ENCODE results near the gene DHX9.

DNA sequence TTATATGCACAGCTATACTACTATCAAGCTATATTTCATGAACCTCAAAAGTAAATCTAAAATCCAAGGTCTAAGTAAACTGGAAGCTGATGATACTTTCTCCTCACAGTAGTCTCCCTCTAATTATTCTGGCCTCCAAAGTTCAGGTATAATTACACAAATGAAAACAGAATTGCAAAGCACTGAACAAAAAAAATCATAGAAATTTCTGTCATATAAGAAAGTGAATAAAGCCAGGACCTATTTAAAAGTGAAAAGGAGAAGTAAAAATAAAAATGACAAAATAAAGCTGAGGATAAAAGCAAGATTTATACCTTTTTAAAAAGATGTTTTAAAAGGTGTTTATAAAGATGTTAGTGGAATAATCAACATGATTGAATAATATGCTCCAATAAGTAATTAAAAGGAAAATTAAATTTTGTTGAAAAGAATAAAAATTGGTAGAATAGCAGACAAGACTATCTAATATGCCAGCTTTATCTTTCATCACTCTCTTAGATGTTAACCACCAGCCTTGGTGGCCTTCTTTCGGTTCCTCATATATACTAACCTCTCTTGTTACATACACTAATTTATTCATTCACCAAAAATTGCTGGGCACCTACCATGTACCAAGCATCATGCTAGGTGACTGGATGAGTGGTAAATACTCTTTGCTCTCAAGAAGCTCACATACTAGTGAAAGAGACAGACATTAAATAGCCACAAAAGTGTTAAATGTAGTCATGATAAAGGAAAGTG is 88.7 kb downstream of the DHX9 start:
- TF ChIP-seq, protein P1, sequence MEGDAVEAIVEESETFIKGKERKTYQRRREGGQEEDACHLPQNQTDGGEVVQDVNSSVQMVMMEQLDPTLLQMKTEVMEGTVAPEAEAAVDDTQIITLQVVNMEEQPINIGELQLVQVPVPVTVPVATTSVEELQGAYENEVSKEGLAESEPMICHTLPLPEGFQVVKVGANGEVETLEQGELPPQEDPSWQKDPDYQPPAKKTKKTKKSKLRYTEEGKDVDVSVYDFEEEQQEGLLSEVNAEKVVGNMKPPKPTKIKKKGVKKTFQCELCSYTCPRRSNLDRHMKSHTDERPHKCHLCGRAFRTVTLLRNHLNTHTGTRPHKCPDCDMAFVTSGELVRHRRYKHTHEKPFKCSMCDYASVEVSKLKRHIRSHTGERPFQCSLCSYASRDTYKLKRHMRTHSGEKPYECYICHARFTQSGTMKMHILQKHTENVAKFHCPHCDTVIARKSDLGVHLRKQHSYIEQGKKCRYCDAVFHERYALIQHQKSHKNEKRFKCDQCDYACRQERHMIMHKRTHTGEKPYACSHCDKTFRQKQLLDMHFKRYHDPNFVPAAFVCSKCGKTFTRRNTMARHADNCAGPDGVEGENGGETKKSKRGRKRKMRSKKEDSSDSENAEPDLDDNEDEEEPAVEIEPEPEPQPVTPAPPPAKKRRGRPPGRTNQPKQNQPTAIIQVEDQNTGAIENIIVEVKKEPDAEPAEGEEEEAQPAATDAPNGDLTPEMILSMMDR (IDR thresholded peaks at IDR 0.05) = no peak
- TF ChIP-seq EP300 (IDR thresholded peaks at IDR 0.05) (no peak), POLR2A (IDR thresholded peaks at IDR 0.05; ENCODE audit: low read length) (no peak), CBX2 (IDR thresholded peaks at IDR 0.05; ENCODE audit: borderline replicate concordance, low read depth) (no peak)
